HCT116 (cell line): ENCODE data around the gene SPEM3. TPM values are rescaled to one million over a fixed set of nuclear protein-coding genes. Genes with fewer than 3 reads are reported as not detected.

Experiments used
- ATAC-seq: fragments of 200-7000 bp; cut with Tn5 transposase; 2 replicates; pipeline ENCODE4 v1.9.1; 2020; ENCODE audit warnings: mild to moderate bottlenecking, moderate library complexity
- BruUV-seq: library from RNA; stranded (reverse); fragments of 400-500 nt; replicated peaks from 2 replicates; lab custom pipeline; 2021; lab: Mats Ljungman, UMichigan
- CTCF ChIA-PET: fragments of 300-600 bp; sonication (Branson Sonifier 250); formaldehyde crosslinking; loops from one replicate; lab custom pipeline; 2021; ENCODE audit warnings: antibody characterized with exemption; lab: Charles Lee
- POLR2A ChIA-PET: fragments of 300-600, 350-600 bp; sonication (Branson Sonifier 250); formaldehyde crosslinking; loops from one replicate; lab custom pipeline; 2021; ENCODE audit warnings: antibody characterized with exemption; lab: Charles Lee
- RAD21 ChIA-PET, 2 experiments: fragments of 300-600 bp; sonication (Branson Sonifier 250); formaldehyde crosslinking; loops; one replicate each; lab custom pipeline; 2023; ENCODE audit warnings: low total read pairs in 2 of 2; ENCODE audit not compliant: uncharacterized antibody in 2 of 2, unreplicated experiment in 2 of 2, low non-redundant PET in 1 of 2; lab: Charles Lee
- DNase-seq: peaks from one replicate; pipeline ENCODE4 v3.0.0-alpha.2; 2010; ENCODE audit warnings: low read depth, low spot score
- H2AFZ ChIP-seq: fragments of 200-600 bp; shearing (Covaris generic), sonication (generic); 2 replicates; pipeline ENCODE4 v1.6.1; 2017; ENCODE audit warnings: low read depth, mixed run types, mixed read lengths, antibody characterized with exemption, low read length; ENCODE audit not compliant: poor library complexity, severe bottlenecking
- H3K27ac ChIP-seq: 2 replicates; pipeline ENCODE4 v1.5.1; 2012; ENCODE audit warnings: low read depth, low read length
- H3K27me3 ChIP-seq: fragments of 200-600 bp; sonication (generic); 2 replicates; pipeline ENCODE4 v1.6.1; 2016; ENCODE audit warnings: mixed run types, low read length, mixed read lengths; ENCODE audit not compliant: insufficient read depth
- H3K36me3 ChIP-seq, 2 experiments: fragments of 200-500 bp in 1 of 2; fragments of 200-600 bp in 1 of 2; sonication (Bioruptor generic) in 1 of 2; sonication (generic) in 1 of 2; 2 replicates each; pipeline versions ENCODE4 v1.5.1 to v1.6.1; 2014 to 2016; ENCODE audit warnings: low read length in 2 of 2, inconsistent platforms in 1 of 2, mixed read lengths in 1 of 2, mixed run types in 1 of 2; ENCODE audit not compliant: insufficient read depth in 2 of 2, control insufficient read depth in 1 of 2
- H3K4me1 ChIP-seq, 2 experiments: fragments of 200-600 bp in 1 of 2; sonication (generic) in 1 of 2; 2 replicates each; pipeline versions ENCODE4 v1.5.1 to v1.6.1; 2012 to 2017; ENCODE audit warnings: low read length in 2 of 2, inconsistent platforms in 1 of 2, mild to moderate bottlenecking in 1 of 2, mixed read lengths in 1 of 2, mixed run types in 1 of 2, moderate library complexity in 1 of 2; ENCODE audit not compliant: insufficient read depth in 2 of 2, control insufficient read depth in 1 of 2
- H3K4me2 ChIP-seq: fragments of 200-600 bp; sonication (generic); 2 replicates; pipeline ENCODE4 v1.6.1; 2017; ENCODE audit warnings: mixed run types, low read length, mixed read lengths
- H3K4me3 ChIP-seq, 2 experiments: fragments of 200-600 bp in 1 of 2; sonication (generic) in 1 of 2; replicated peaks in 1 of 2; 2 replicates each; pipeline ENCODE4 v1.5.1; 2011 to 2016; ENCODE audit warnings: low read length in 2 of 2, control low read depth in 1 of 2, low read depth in 1 of 2, mild to moderate bottlenecking in 1 of 2, mixed read lengths in 1 of 2, mixed run types in 1 of 2
- H3K79me2 ChIP-seq: fragments of 200-600 bp; sonication (generic); 2 replicates; pipeline ENCODE4 v1.6.1; 2017; ENCODE audit warnings: mild to moderate bottlenecking, mixed run types, low read length, moderate library complexity, mixed read lengths; ENCODE audit not compliant: insufficient read depth
- H3K9ac ChIP-seq: fragments of 200-600 bp; sonication (generic); 2 replicates; pipeline ENCODE4 v1.6.1; 2016; ENCODE audit warnings: low read length, mixed read lengths
- H3K9me2 ChIP-seq: fragments of 200-600 bp; sonication (generic), shearing (Covaris generic); 2 replicates; pipeline ENCODE4 v1.6.1; 2017; ENCODE audit warnings: mixed run types, mild to moderate bottlenecking, moderate library complexity; ENCODE audit not compliant: insufficient read depth
- H3K9me3 ChIP-seq, 2 experiments: fragments of 200-500 bp in 1 of 2; fragments of 200-600 bp in 1 of 2; sonication (Bioruptor generic) in 1 of 2; sonication (generic) in 1 of 2; 2 replicates each; pipeline ENCODE4 v1.6.1; 2014 to 2017; ENCODE audit warnings: low read length in 2 of 2, mixed read lengths in 2 of 2, inconsistent platforms in 1 of 2, low read depth in 1 of 2, mild to moderate bottlenecking in 1 of 2, mixed run types in 1 of 2, moderate library complexity in 1 of 2; ENCODE audit not compliant: control insufficient read depth in 1 of 2, insufficient read depth in 1 of 2
- H4K20me1 ChIP-seq: fragments of 200-600 bp; sonication (generic), shearing (Covaris generic); 2 replicates; pipeline ENCODE4 v1.6.1; 2017; ENCODE audit warnings: mixed run types, mild to moderate bottlenecking, moderate library complexity; ENCODE audit not compliant: insufficient read depth
- ATF3 ChIP-seq: IDR thresholded peaks from 2 replicates; pipeline ENCODE4 v1.6.1; 2012
- CBX3 ChIP-seq: IDR thresholded peaks from 2 replicates; pipeline ENCODE4 v1.6.1; 2012; ENCODE audit warnings: low read depth
- CEBPB ChIP-seq: IDR thresholded peaks from 2 replicates; pipeline ENCODE4 v1.6.1; 2012; ENCODE audit warnings: low read depth
- CTCF ChIP-seq, 3 experiments: fragments of 200-600 bp in 1 of 3; sonication (generic) in 1 of 3; IDR thresholded peaks in 2 of 3; conservative IDR thresholded peaks in 1 of 3; 2 replicates each; pipeline ENCODE4 v1.5.1; 2012 to 2017; ENCODE audit warnings: low read depth in 2 of 3, low read length in 2 of 3, antibody characterized with exemption in 1 of 3, borderline replicate concordance in 1 of 3, control low read depth in 1 of 3, mild to moderate bottlenecking in 1 of 3, mixed read lengths in 1 of 3, mixed run types in 1 of 3, moderate library complexity in 1 of 3; ENCODE audit not compliant: insufficient read depth in 1 of 3
- EGR1 ChIP-seq: IDR thresholded peaks from 2 replicates; pipeline ENCODE4 v1.6.1; 2012; ENCODE audit warnings: low read depth
- ELF1 ChIP-seq: IDR thresholded peaks from 2 replicates; pipeline ENCODE4 v1.6.1; 2012; ENCODE audit warnings: low read depth, borderline replicate concordance
- EZH2 ChIP-seq: fragments of 200-600 bp; sonication (generic); IDR thresholded peaks from 2 replicates; pipeline ENCODE4 v1.6.1; 2017; ENCODE audit warnings: antibody characterized with exemption, mixed run types
- EZH2phosphoT487 ChIP-seq: fragments of 200-600 bp; IDR thresholded peaks from 2 replicates; pipeline ENCODE4 v1.6.1; 2018; ENCODE audit warnings: antibody characterized with exemption, borderline replicate concordance
- FOSL1 ChIP-seq: IDR thresholded peaks from 2 replicates; pipeline ENCODE4 v1.6.1; 2012; ENCODE audit warnings: low read depth
- JUND ChIP-seq: IDR thresholded peaks from 2 replicates; pipeline ENCODE4 v1.6.1; 2012
- MAX ChIP-seq: IDR thresholded peaks from 2 replicates; pipeline ENCODE4 v1.6.1; 2012
- POLR2A ChIP-seq: IDR thresholded peaks from 2 replicates; pipeline ENCODE4 v1.7.0; 2011; ENCODE audit warnings: borderline replicate concordance; ENCODE audit not compliant: insufficient read depth, insufficient read length; ENCODE audit errors: extremely low read depth
- POLR2AphosphoS5 ChIP-seq: IDR thresholded peaks from 2 replicates; pipeline ENCODE4 v1.6.1; 2011; ENCODE audit warnings: mild to moderate bottlenecking, low read depth, low read length, moderate library complexity
- RAD21 ChIP-seq: IDR thresholded peaks from 2 replicates; pipeline ENCODE4 v1.6.1; 2012; ENCODE audit warnings: low read depth, mild to moderate bottlenecking
- REST ChIP-seq: IDR thresholded peaks from 2 replicates; pipeline ENCODE4 v1.6.1; 2012; ENCODE audit warnings: low read depth
- SP1 ChIP-seq: IDR thresholded peaks from 2 replicates; pipeline ENCODE4 v1.6.1; 2012; ENCODE audit warnings: low read depth
- TCF7L2 ChIP-seq: IDR thresholded peaks from 2 replicates; pipeline ENCODE4 v1.7.0; 2011; ENCODE audit warnings: borderline replicate concordance, inconsistent platforms; ENCODE audit not compliant: insufficient read depth, insufficient read length; ENCODE audit errors: extremely low read depth
- YY1 ChIP-seq: IDR thresholded peaks from 2 replicates; pipeline ENCODE4 v1.6.1; 2011; ENCODE audit warnings: low read length, low read depth, moderate library complexity, mild to moderate bottlenecking; ENCODE audit not compliant: insufficient replicate concordance; ENCODE audit errors: extremely low read depth
- ZBTB33 ChIP-seq: IDR thresholded peaks from 2 replicates; pipeline ENCODE4 v1.6.1; 2011; ENCODE audit warnings: mild to moderate bottlenecking, low read length, moderate library complexity; ENCODE audit not compliant: insufficient replicate concordance; ENCODE audit errors: extremely low read depth
- ZNF274 ChIP-seq: fragments of 200-500 bp; sonication (Bioruptor generic); IDR thresholded peaks from 2 replicates; pipeline ENCODE4 v1.6.1; 2014; ENCODE audit warnings: mild to moderate bottlenecking, low read depth, low read length, inconsistent platforms
- intact Hi-C: fragments of 100-400 bp; cut with micrococcal nuclease; formaldehyde crosslinking; loops from 2 replicates; pipeline ENCODE4 v1.10.0; 2022
- total RNA-seq: library from RNA; stranded (reverse); gene quantifications from one replicate; pipeline ENCODE4 v1.2.1, GENCODE V29; 2021; ENCODE audit not compliant: unreplicated experiment

Gene SPEM3
- total RNA-seq, 1 experiment from 2014 or later: not detected

- no TSS peak for BruUV-seq
- no peaks in the 10 kb centered on the region for H3K9me3 ChIP-seq
- H3K4me2 ChIP-seq: no peak overlapping the region
- peaks cover 8 to 14% of the 10 kb centered on the region in 2 experiments; a peak in 3 of 4 replicates for H3K4me1 ChIP-seq
- H3K36me3 ChIP-seq: peaks cover 0 to 6% of the 10 kb centered on the region in 2 experiments; a peak in 1 of 4 replicates
- intact Hi-C loops: no loop called here
- H3K9me2 ChIP-seq: no peaks in the 10 kb centered on the region
- CTCF ChIA-PET: no interaction called here
- TF ChIP-seq EZH2: no peak
- TF ChIP-seq EGR1: no peak
- TF ChIP-seq FOSL1: no peak
- TF ChIP-seq YY1: no peak
- no peak for TF ChIP-seq CBX3
- no peak for TF ChIP-seq SP1
- no peak for TF ChIP-seq TCF7L2
- no peak for TF ChIP-seq REST
- no peak for TF ChIP-seq ZBTB33
- no peak for TF ChIP-seq EZH2phosphoT487
- no peak for TF ChIP-seq CTCF (IDR thresholded peaks at IDR 0.05 in 2 of 3, conservative IDR thresholded peaks at IDR 0.05 in 1 of 3; ENCODE audit: borderline replicate concordance in 1 of 3, insufficient read depth in 1 of 3, low read depth in 2 of 3, low read length in 2 of 3)
- no peak for TF ChIP-seq MAX
- no peak for TF ChIP-seq ELF1
- no peak for TF ChIP-seq JUND
- no peak for TF ChIP-seq POLR2A
- no peak for TF ChIP-seq ATF3
- TF ChIP-seq CEBPB: no peak
- no peak for TF ChIP-seq POLR2AphosphoS5
- TF ChIP-seq RAD21: no peak
- TF ChIP-seq ZNF274: no peak
- TF ChIP-seq, all 23 proteins: peak for 0
- no peak overlapping the region for H3K4me3 ChIP-seq
- H4K20me1 ChIP-seq: no peaks in the 10 kb centered on the region
- H3K79me2 ChIP-seq: peaks cover 2% of the 10 kb centered on the region; the same call in 1 of the 2 replicates
- H2AFZ ChIP-seq: no peak overlapping the region
- ChIA-PET RAD21 (no interaction called here), POLR2A (no interaction called here)
- H3K27ac ChIP-seq: no peak overlapping the region
- ATAC-seq (no peak), DNase-seq (no peak)
- no peak overlapping the region for H3K9ac ChIP-seq
- H3K27me3 ChIP-seq: no peaks in the 10 kb centered on the region
These were observed 20.4 kb upstream of the SPEM3 start for GRCh38 chr17:7408252-7408727.
